ENCODE results near the gene PGD.

DNA sequence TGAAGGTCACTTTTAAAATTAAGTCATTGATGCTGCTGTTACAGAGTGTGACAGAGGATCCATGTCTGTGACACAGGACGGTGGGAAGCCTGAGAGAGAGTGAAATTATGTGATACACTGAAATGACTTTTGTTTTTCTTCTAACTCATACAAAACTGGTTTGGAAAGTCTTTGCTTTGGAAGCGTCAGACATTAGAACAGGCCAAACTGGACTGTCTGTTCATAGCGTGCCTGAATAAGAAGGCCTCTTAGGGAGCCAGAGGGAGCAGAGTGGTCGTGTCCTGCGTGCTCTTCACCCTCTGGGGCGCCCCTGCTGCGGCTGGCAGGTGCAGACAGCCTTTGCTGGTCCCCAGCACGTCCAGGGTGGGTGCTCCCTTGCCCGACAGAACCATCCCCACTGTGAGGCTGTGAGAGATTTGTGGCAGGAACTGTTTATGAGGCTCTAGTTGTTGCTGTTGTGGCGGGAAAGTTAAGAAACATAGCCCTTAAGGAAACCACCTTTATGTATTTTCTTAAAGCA is 19.7 kb upstream of the PGD start:
- TF ChIP-seq, protein P1, sequence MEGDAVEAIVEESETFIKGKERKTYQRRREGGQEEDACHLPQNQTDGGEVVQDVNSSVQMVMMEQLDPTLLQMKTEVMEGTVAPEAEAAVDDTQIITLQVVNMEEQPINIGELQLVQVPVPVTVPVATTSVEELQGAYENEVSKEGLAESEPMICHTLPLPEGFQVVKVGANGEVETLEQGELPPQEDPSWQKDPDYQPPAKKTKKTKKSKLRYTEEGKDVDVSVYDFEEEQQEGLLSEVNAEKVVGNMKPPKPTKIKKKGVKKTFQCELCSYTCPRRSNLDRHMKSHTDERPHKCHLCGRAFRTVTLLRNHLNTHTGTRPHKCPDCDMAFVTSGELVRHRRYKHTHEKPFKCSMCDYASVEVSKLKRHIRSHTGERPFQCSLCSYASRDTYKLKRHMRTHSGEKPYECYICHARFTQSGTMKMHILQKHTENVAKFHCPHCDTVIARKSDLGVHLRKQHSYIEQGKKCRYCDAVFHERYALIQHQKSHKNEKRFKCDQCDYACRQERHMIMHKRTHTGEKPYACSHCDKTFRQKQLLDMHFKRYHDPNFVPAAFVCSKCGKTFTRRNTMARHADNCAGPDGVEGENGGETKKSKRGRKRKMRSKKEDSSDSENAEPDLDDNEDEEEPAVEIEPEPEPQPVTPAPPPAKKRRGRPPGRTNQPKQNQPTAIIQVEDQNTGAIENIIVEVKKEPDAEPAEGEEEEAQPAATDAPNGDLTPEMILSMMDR (IDR thresholded peaks at IDR 0.05), result no peak
- TF ChIP-seq EZH2 (IDR thresholded peaks at IDR 0.05), result no peak
